Stimulated activated CD4-positive, alpha-beta T cell treated with anti-CD3 and anti-CD28 coated beads, TNF-alpha, amount 100 ng/mL, for 1 hour (primary cell): ENCODE data around the gene LCLAT1.

Source experiments
- DNase-seq, 3 donors: peaks; one replicate each; pipeline ENCODE4 v3.0.0-alpha.2; 2020; ENCODE audit warnings: low read depth in 3 of 3, low spot score in 1 of 3

Gene LCLAT1

GRCh38 chr2:30447149-30448045 is at the start of gene LCLAT1:
Gene LCLAT1, plus strand, starts transcription at chr2:30447246. Its CDS starts 78,345 bp downstream, at chr2:30525591.
- peak; percentile 50 to 80 (median 67) for DNase-seq

- DNase-seq: no peak
Observed at GRCh38 chr2:30398084-30398873, 48.8 kb upstream of the LCLAT1 start.

- no peak for DNase-seq
Observed at GRCh38 chr2:30400151-30400954, 46.7 kb upstream of the LCLAT1 start.

GRCh38 chr2:30402441-30403182 is 44.4 kb upstream of the LCLAT1 start:
- DNase-seq: no peak

GRCh38 chr2:30403592-30404312 is 43.3 kb upstream of the LCLAT1 start:
- DNase-seq: no peak

- DNase-seq: no peak
Observed at GRCh38 chr2:30404319-30405259, 42.5 kb upstream of the LCLAT1 start.

GRCh38 chr2:30405260-30405605 is 41.8 kb upstream of the LCLAT1 start:
- no peak for DNase-seq

- no peak for DNase-seq
Observed at GRCh38 chr2:30406853-30407252, 40.2 kb upstream of the LCLAT1 start.

- DNase-seq: no peak
Observed at GRCh38 chr2:30408961-30409387, 38.1 kb upstream of the LCLAT1 start.

- DNase-seq: no peak
Observed at GRCh38 chr2:30410217-30410616, 36.8 kb upstream of the LCLAT1 start.

GRCh38 chr2:30412047-30412683 is 34.9 kb upstream of the LCLAT1 start:
- DNase-seq: no peak

- DNase-seq: no peak
Observed at GRCh38 chr2:30412684-30413570, 34.1 kb upstream of the LCLAT1 start.

- DNase-seq: no peak
Observed at GRCh38 chr2:30414961-30415360, 32.1 kb upstream of the LCLAT1 start.

GRCh38 chr2:30417253-30417652 is 29.8 kb upstream of the LCLAT1 start:
- DNase-seq: no peak

- no peak for DNase-seq
Observed at GRCh38 chr2:30421026-30421603, 25.9 kb upstream of the LCLAT1 start.

GRCh38 chr2:30421604-30422443 is 25.2 kb upstream of the LCLAT1 start:
- no peak for DNase-seq
